Natural killer cell (primary cell): ENCODE data around the gene TRMT1. TPM values are rescaled to one million over a fixed set of nuclear protein-coding genes. Genes with fewer than 3 reads are reported as not detected.
A peak's percentile ranks its signal among the peaks of the same experiment; 100 is the strongest.

Experiments
- ATAC-seq, 3 donors: fragments of 150-1000 bp in 2 of 3; fragments of 200-7000 bp in 1 of 3; cut with Tn5 transposase; 1 replicate in 1 of 3; 2 replicates in 2 of 3; pipeline ENCODE4 v1.10.0; 2021; ENCODE audit warnings: mild to moderate bottlenecking in 2 of 3, moderate library complexity in 2 of 3
- DNase-seq, 2 donors: peaks; one replicate each; pipeline versions ENCODE4 v3.0.0 to v3.0.0-alpha.2; 2013 to 2021; ENCODE audit warnings: mixed read lengths in 1 of 2
- H3K27ac ChIP-seq: one replicate; pipeline ENCODE4 v1.5.1; 2013; ENCODE audit warnings: mild to moderate bottlenecking, low read length
- H3K27me3 ChIP-seq: one replicate; pipeline ENCODE4 v1.6.1; 2013; ENCODE audit warnings: low read length; ENCODE audit not compliant: control insufficient read depth, insufficient read depth
- H3K36me3 ChIP-seq: one replicate; pipeline ENCODE4 v1.6.1; 2013; ENCODE audit warnings: low read length; ENCODE audit not compliant: control insufficient read depth, insufficient read depth
- H3K4me1 ChIP-seq: one replicate; pipeline ENCODE4 v1.6.1; 2013; ENCODE audit warnings: low read length; ENCODE audit not compliant: control insufficient read depth, insufficient read depth
- H3K4me3 ChIP-seq: one replicate; pipeline ENCODE4 v1.5.1; 2013; ENCODE audit warnings: low read length
- H3K9me3 ChIP-seq: one replicate; pipeline ENCODE4 v1.6.1; 2013; ENCODE audit warnings: low read length; ENCODE audit not compliant: control insufficient read depth, insufficient read depth
- H3K27ac Mint-ChIP-seq, 2 donors: one replicate each; pipeline ENCODE4 v1.8.0; 2022; ENCODE audit warnings: mild to moderate bottlenecking in 2 of 2, mixed read lengths in 2 of 2, moderate library complexity in 1 of 2
- H3K27me3 Mint-ChIP-seq, 2 donors: one replicate each; pipeline ENCODE4 v1.8.0; 2022; ENCODE audit warnings: low read depth in 2 of 2, mixed read lengths in 2 of 2
- H3K36me3 Mint-ChIP-seq: one replicate; pipeline ENCODE4 v1.8.0; 2022; ENCODE audit warnings: mixed read lengths
- H3K4me1 Mint-ChIP-seq, 2 donors: one replicate each; pipeline ENCODE4 v1.8.0; 2022; ENCODE audit warnings: mixed read lengths in 2 of 2
- H3K4me3 Mint-ChIP-seq: one replicate; pipeline ENCODE4 v1.8.0; 2022; ENCODE audit warnings: mild to moderate bottlenecking, moderate library complexity, mixed read lengths
- H3K9me3 Mint-ChIP-seq, 2 donors: one replicate each; pipeline ENCODE4 v1.8.0; 2022; ENCODE audit warnings: mixed read lengths in 2 of 2
- CTCF ChIP-seq: fragments of 200-600 bp; IDR thresholded peaks from one replicate; pipeline ENCODE4 v1.8.0; 2022; ENCODE audit warnings: antibody characterized with exemption
- WGBS: methylation state at CpG from one replicate; pipeline ENCODE4 v1.1.7; 2013; ENCODE audit warnings: missing lambda C conversion rate; ENCODE audit not compliant: insufficient coverage; 5-methylcytosine and 5-hydroxymethylcytosine counted together
- intact Hi-C: fragments of 100-400 bp; cut with micrococcal nuclease; formaldehyde crosslinking; loops from one replicate; pipeline ENCODE4 v1.14.2; 2022
- total RNA-seq, 4 donors: library from RNA; stranded (reverse); fragments of 120-200 nt in 1 of 4; gene quantifications; one replicate each; pipeline versions ENCODE4 v1.2.3 to v1.2.4, GENCODE V29; 2013 to 2022

TRMT1 gene
- total RNA-seq, 3 donors from 2014 or later (not counting 1 experiment from before 2014, with no cell fraction given), result 33.8 to 48.5 (median 42.2) TPM

- Histone ChIP-seq H3K4me3 (peak within 1 kb of the TSS; percentile 55), H3K4me1 (peaks cover 83% of the 10 kb centered on the region), H3K27ac (peak within 1 kb of the TSS; percentile 84), H3K36me3 (peaks cover 5% of the 10 kb centered on the region), H3K27me3 (peaks cover 9% of the 10 kb centered on the region), H3K9me3 (no peaks in the 10 kb centered on the region)
- H3K9me3 Mint-ChIP-seq, result peaks cover 3% of the 10 kb centered on the region in 2 donors
- peak in 1 of 2 donors; percentile 56 for DNase-seq
- peak; percentile 6 to 75 (median 7) for ATAC-seq
- WGBS, result 1% methylated on average over 45 of the region's 47 CpGs
- intact Hi-C loops, result loop anchor here (2.0 to 5.0 kb wide), 3 partner anchors 14 to 316 kb away; partner anchors contain the start of genes IER2, STX10 and TRMT1
- no peak for TF ChIP-seq CTCF
- peak within 1 kb of the TSS; percentile 68 for H3K4me3 Mint-ChIP-seq
- H3K4me1 Mint-ChIP-seq, result peaks cover 18 to 56% of the 10 kb centered on the region in 2 donors
- peak within 1 kb of the TSS in 1 of 2 donors; percentile 69 for H3K27ac Mint-ChIP-seq
- H3K27me3 Mint-ChIP-seq, result peaks cover 0 to 8% of the 10 kb centered on the region in 2 donors
- H3K36me3 Mint-ChIP-seq, result no peaks in the 10 kb centered on the region
Measured at GRCh38 chr19:13102666-13103580, 13.6 kb downstream of the TRMT1 start, which contains the start of gene LYL1. Gene LYL1, minus strand, starts transcription at chr19:13102858. Its CDS starts 1,687 bp downstream, at chr19:13101171.

- WGBS, result 12% methylated on average over 7 of the region's 7 CpGs
- no peak for DNase-seq
- no peak for TF ChIP-seq CTCF
- Mint-ChIP-seq H3K36me3 (no peaks in the 10 kb centered on the region), H3K27ac (peak overlapping the region in 1 of 2 donors; percentile 69), H3K27me3 (peaks cover 0 to 10% of the 10 kb centered on the region in 2 donors), H3K4me3 (peak overlapping the region; percentile 55), H3K4me1 (peaks cover 18 to 59% of the 10 kb centered on the region in 2 donors), H3K9me3 (peaks cover 3% of the 10 kb centered on the region in 2 donors)
- Histone ChIP-seq H3K27ac (peak overlapping the region; percentile 47), H3K36me3 (peaks cover 1% of the 10 kb centered on the region), H3K27me3 (peaks cover 11% of the 10 kb centered on the region), H3K4me1 (peaks cover 87% of the 10 kb centered on the region), H3K4me3 (peak overlapping the region; percentile 55), H3K9me3 (no peaks in the 10 kb centered on the region)
- intact Hi-C loops, result loop anchor here (2.0 to 5.0 kb wide), 3 partner anchors 14 to 315 kb away; partner anchors contain the start of genes IER2, STX10 and TRMT1
- ATAC-seq, result no peak
Measured at GRCh38 chr19:13102416-13102665, 14.2 kb downstream of the TRMT1 start.

GRCh38 chr19:13101590-13102415 is 14.7 kb downstream of the TRMT1 start:
- H3K27ac ChIP-seq, result peak overlapping the region; percentile 47
- peak overlapping the region; percentile 55 for H3K4me3 ChIP-seq
- no peaks in the 10 kb centered on the region for H3K9me3 ChIP-seq
- H3K27me3 ChIP-seq, result peaks cover 16% of the 10 kb centered on the region
- DNase-seq, result no peak
- H3K4me1 Mint-ChIP-seq, result peaks cover 18 to 59% of the 10 kb centered on the region in 2 donors
- H3K36me3 Mint-ChIP-seq, result no peaks in the 10 kb centered on the region
- H3K36me3 ChIP-seq, result no peaks in the 10 kb centered on the region
- intact Hi-C loops, result loop anchor here (2.0 to 5.0 kb wide), 3 partner anchors 15 to 315 kb away; partner anchors contain the start of genes IER2, STX10 and TRMT1
- no peak overlapping the region for H3K27ac Mint-ChIP-seq
- peaks cover 90% of the 10 kb centered on the region for H3K4me1 ChIP-seq
- H3K4me3 Mint-ChIP-seq, result peak overlapping the region; percentile 55
- no peak for TF ChIP-seq CTCF
- H3K27me3 Mint-ChIP-seq, result peaks cover 0 to 10% of the 10 kb centered on the region in 2 donors
- no peak for ATAC-seq
- H3K9me3 Mint-ChIP-seq, result peaks cover 3% of the 10 kb centered on the region in 2 donors
- 43% methylated on average over 7 of the region's 7 CpGs for WGBS
